Glutamatergic neuron (in vitro differentiated cells): ENCODE data around the gene PROX1. TPM values are rescaled to one million over a fixed set of nuclear protein-coding genes. Genes with fewer than 3 reads are reported as not detected.

Source experiments
- DNase-seq: peaks from one replicate; pipeline ENCODE4 v3.0.0; 2022
- H3K27ac Mint-ChIP-seq: one replicate; pipeline ENCODE4 v1.8.0; 2020; ENCODE audit warnings: mild to moderate bottlenecking, mixed read lengths, inconsistent platforms; ENCODE audit not compliant: unreplicated experiment
- H3K27me3 Mint-ChIP-seq: one replicate; pipeline ENCODE4 v1.8.0; 2020; ENCODE audit warnings: mild to moderate bottlenecking, moderate library complexity, mixed read lengths, inconsistent platforms; ENCODE audit not compliant: unreplicated experiment
- H3K36me3 Mint-ChIP-seq: one replicate; pipeline ENCODE4 v1.8.0; 2020; ENCODE audit warnings: mild to moderate bottlenecking, mixed read lengths, inconsistent platforms; ENCODE audit not compliant: unreplicated experiment
- H3K4me1 Mint-ChIP-seq: one replicate; pipeline ENCODE4 v1.8.0; 2020; ENCODE audit warnings: mild to moderate bottlenecking, low read depth, mixed read lengths, inconsistent platforms; ENCODE audit not compliant: unreplicated experiment
- H3K4me3 Mint-ChIP-seq: one replicate; pipeline ENCODE4 v1.8.0; 2020; ENCODE audit warnings: mild to moderate bottlenecking, mixed read lengths, inconsistent platforms; ENCODE audit not compliant: unreplicated experiment
- H3K9me3 Mint-ChIP-seq: one replicate; pipeline ENCODE4 v1.8.0; 2020; ENCODE audit warnings: mild to moderate bottlenecking, moderate library complexity, mixed read lengths, inconsistent platforms; ENCODE audit not compliant: unreplicated experiment
- total RNA-seq: library from RNA; stranded (reverse); fragmentation: NEBNext Ultra II Directional; extraction: Animal tissue kit (Norgen Biotek cat#: 25700); gene quantifications from one replicate; pipeline ENCODE4 v1.2.1, GENCODE V29; 2021; ENCODE audit not compliant: unreplicated experiment
- TF ChIP-seq, protein P1 (sequence below): fragments of 200-600 bp; sonication (generic); IDR thresholded peaks from one replicate; pipeline ENCODE4 v1.5.0; 2021; ENCODE audit not compliant: partially characterized antibody, unreplicated experiment

Gene PROX1
- total RNA-seq, 1 donor from 2014 or later: 68.4 TPM

DNA sequence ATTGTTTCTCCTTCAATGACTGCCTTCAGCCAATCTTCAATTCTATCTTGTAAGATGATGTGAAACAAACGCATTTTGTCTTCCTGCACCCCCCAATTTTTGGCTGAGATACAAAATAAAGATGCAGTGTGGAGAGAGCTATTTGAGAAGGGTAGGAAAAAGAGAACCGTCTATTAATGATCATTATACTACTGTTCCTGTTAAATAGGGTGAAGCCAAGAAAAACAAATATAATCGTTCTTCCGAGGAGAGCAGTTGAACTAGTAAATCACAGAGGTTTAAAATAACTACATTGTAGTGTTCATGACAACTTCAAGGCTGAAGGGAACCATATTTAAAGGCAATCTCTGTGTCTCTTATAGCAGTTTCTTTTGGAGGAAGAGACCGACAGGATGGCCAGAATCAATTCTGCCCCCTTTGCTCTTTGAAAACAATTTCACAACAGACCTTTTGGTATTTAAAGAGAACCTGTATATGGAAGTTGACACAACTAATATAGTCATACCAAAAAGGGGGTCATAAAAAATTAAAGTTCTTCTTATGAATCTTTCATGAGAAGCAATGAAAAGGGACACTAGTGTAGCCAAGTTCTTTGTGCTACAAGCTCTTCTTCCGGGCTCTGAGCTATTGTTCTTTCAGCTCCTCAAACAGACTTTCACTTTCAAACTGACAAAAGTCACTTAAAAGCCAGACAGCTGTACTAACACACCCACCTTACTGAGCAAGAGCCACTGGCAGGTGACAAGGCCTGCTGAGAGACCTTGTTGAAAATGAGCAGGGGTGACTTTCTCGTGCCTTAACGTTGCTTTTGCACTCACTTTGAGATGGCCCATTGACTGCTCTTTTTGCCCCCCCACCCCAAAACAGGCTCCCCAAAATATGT, 30.9 kb downstream of the PROX1 start:
- TF ChIP-seq, protein P1, sequence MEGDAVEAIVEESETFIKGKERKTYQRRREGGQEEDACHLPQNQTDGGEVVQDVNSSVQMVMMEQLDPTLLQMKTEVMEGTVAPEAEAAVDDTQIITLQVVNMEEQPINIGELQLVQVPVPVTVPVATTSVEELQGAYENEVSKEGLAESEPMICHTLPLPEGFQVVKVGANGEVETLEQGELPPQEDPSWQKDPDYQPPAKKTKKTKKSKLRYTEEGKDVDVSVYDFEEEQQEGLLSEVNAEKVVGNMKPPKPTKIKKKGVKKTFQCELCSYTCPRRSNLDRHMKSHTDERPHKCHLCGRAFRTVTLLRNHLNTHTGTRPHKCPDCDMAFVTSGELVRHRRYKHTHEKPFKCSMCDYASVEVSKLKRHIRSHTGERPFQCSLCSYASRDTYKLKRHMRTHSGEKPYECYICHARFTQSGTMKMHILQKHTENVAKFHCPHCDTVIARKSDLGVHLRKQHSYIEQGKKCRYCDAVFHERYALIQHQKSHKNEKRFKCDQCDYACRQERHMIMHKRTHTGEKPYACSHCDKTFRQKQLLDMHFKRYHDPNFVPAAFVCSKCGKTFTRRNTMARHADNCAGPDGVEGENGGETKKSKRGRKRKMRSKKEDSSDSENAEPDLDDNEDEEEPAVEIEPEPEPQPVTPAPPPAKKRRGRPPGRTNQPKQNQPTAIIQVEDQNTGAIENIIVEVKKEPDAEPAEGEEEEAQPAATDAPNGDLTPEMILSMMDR: no peak
- H3K9me3 Mint-ChIP-seq: no peaks in the 10 kb centered on the region
- H3K27ac Mint-ChIP-seq: no peak overlapping the region
- H3K4me3 Mint-ChIP-seq: no peak overlapping the region
- peaks cover 30% of the 10 kb centered on the region for H3K4me1 Mint-ChIP-seq
- H3K36me3 Mint-ChIP-seq: no peaks in the 10 kb centered on the region
- DNase-seq: no peak
- no peaks in the 10 kb centered on the region for H3K27me3 Mint-ChIP-seq

DNA sequence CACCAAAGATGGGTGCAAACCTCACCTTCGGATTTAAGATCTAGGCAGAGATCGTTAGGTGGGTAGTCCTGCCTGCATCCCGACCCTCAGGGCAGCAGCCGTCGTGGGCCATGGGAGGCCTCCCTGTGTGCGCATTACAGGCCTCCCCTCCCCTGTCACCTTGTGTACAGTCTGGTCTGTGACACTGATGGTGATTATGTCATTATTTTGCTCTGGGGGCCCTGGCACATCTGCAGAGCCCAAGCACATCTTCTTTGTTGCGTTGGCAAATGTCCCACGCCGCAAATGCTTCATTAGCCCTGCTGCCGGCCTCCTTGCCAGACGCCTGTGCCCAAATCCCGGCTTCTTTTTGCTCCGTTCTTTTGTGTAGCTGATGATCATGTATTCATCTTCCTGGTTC, 31.7 kb downstream of the PROX1 start:
- Mint-ChIP-seq H3K4me1 (peaks cover 29% of the 10 kb centered on the region), H3K27me3 (no peaks in the 10 kb centered on the region), H3K4me3 (no peak overlapping the region), H3K36me3 (no peaks in the 10 kb centered on the region), H3K9me3 (no peaks in the 10 kb centered on the region), H3K27ac (no peak overlapping the region)
- TF ChIP-seq, protein P1: no peak
- no peak for DNase-seq

DNA sequence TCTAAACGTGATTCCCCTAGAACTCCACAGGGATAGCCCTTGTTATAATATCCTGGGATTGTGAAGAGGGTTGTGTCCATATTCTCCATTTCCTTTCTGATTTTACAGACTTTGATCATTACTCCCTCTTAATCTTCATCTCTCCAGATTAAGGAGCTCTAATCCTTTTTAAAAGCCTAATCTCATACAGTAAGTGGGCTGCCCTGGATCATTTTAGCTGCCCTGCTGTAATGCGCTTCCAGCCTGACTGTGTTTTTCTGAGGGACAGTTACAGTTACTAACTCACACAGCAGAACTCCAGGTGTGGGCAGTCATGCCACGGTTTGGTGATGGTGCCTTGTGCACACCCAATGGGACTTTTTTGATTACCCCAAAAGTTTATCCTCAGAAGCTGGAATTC, 33.5 kb downstream of the PROX1 start:
- H3K27me3 Mint-ChIP-seq: no peaks in the 10 kb centered on the region
- TF ChIP-seq, protein P1: no peak
- no peaks in the 10 kb centered on the region for H3K36me3 Mint-ChIP-seq
- peaks cover 21% of the 10 kb centered on the region for H3K4me1 Mint-ChIP-seq
- H3K27ac Mint-ChIP-seq: no peak overlapping the region
- H3K9me3 Mint-ChIP-seq: peaks cover 2% of the 10 kb centered on the region
- H3K4me3 Mint-ChIP-seq: no peak overlapping the region
- DNase-seq: no peak

DNA sequence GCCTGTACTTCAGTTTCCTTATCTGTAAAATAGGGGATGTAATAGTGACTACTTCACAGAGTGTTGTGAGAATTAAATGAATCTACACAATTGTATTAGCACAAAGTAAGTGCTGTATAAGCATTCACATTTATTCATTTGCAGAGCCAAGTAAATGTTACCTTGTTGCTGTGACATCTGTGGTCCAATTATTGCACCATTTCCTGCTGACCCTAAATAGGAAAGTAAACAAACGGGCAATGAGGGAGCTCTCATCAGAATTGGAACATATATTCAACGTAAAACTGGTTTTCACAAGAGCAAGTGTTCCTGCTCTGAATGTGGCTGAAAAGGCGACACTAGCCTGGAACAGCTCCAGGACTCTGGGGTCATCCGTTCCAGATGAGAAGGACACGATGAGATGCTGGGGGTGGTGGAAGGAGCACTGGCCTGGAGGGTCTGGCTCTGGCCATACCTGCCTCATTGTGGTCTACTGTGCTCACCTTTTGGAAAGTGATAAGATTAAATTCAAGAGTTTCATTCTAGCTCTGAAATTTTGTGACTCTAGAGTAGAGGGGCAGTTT, 34.5 kb downstream of the PROX1 start:
- Mint-ChIP-seq H3K36me3 (peaks cover 1% of the 10 kb centered on the region), H3K4me3 (no peak overlapping the region), H3K4me1 (peaks cover 28% of the 10 kb centered on the region), H3K9me3 (peaks cover 2% of the 10 kb centered on the region), H3K27me3 (no peaks in the 10 kb centered on the region), H3K27ac (no peak overlapping the region)
- TF ChIP-seq, protein P1: no peak
- DNase-seq: no peak
